Measurements from ENCODE around the gene RDH8.

The RDH8 gene

GRCh38 chr19:10013316-10013715 lies at the start of gene RDH8:
RDH8 (plus strand) TSS chr19:10013483; CDS start chr19:10013498, 15 bp downstream.
- DNase-seq, result no peak

GRCh38 chr19:9966024-9966423 lies 47.3 kb upstream of the RDH8 start:
- DNase-seq, result no peak

- no peak for DNase-seq
Measured at GRCh38 chr19:9966448-9966847, 46.8 kb upstream of the RDH8 start.

- DNase-seq, result no peak
Measured at GRCh38 chr19:9967326-9967725, 46.0 kb upstream of the RDH8 start.

- no peak for DNase-seq
Measured at GRCh38 chr19:9968820-9969687, 44.2 kb upstream of the RDH8 start.

GRCh38 chr19:9969688-9969975 lies 43.7 kb upstream of the RDH8 start:
- no peak for DNase-seq

- DNase-seq, result no peak
Measured at GRCh38 chr19:9970481-9970880, 42.8 kb upstream of the RDH8 start.

GRCh38 chr19:9971166-9971897 lies 42.0 kb upstream of the RDH8 start:
- no peak for DNase-seq

- no peak for DNase-seq
Measured at GRCh38 chr19:9972103-9972502, 41.2 kb upstream of the RDH8 start.

GRCh38 chr19:9981406-9982260 lies 31.6 kb upstream of the RDH8 start:
- no peak for DNase-seq

- no peak for DNase-seq
Measured at GRCh38 chr19:9986787-9987281, 26.4 kb upstream of the RDH8 start.

GRCh38 chr19:9989504-9989903 lies 23.8 kb upstream of the RDH8 start:
- DNase-seq, result no peak

GRCh38 chr19:9991425-9992191 lies 21.7 kb upstream of the RDH8 start:
- no peak for DNase-seq

- DNase-seq, result no peak
Measured at GRCh38 chr19:9995084-9995483, 18.2 kb upstream of the RDH8 start.

GRCh38 chr19:9995999-9996398 lies 17.3 kb upstream of the RDH8 start:
- DNase-seq, result no peak

GRCh38 chr19:9996541-9996940 lies 16.7 kb upstream of the RDH8 start:
- no peak for DNase-seq

- peak; percentile 1 for DNase-seq
Measured at GRCh38 chr19:10000171-10000826, 13.0 kb upstream of the RDH8 start.

- no peak for DNase-seq
Measured at GRCh38 chr19:10001899-10002298, 11.4 kb upstream of the RDH8 start.

GRCh38 chr19:10003271-10003670 lies 10.0 kb upstream of the RDH8 start:
- no peak for DNase-seq

GRCh38 chr19:10004617-10005016 lies 8.7 kb upstream of the RDH8 start:
- DNase-seq, result no peak

GRCh38 chr19:10005632-10006334 lies 7.5 kb upstream of the RDH8 start:
- no peak for DNase-seq

Measured in NCI-H1436 treated with DMSO at 0.1 percent for 48 hours (cell line).